ENCODE measurements around the gene WNT7B. TPM values are rescaled to one million over a fixed set of nuclear protein-coding genes. Genes with fewer than 3 reads are reported as not detected.

The WNT7B gene
- total and polyA plus RNA-seq, 10 of the 15 experiments (the other 5 are each of a cell fraction or from before 2014, with no cell fraction given) = 0.12 TPM; not detected in 9

- SMC1A ChIA-PET (ENCODE audit: uncharacterized antibody, unreplicated experiment) = interaction anchor here (1.2 kb wide), 1 partner anchor 110 kb away, joined by 4 read pairs; no protein-coding TSS in a partner anchor
- H3K4me2 ChIP-seq (ENCODE audit: control insufficient read depth, insufficient read depth) = no peak overlapping the region
Measured at GRCh38 chr22:46007848-46008261, 30.9 kb upstream of the WNT7B start.

More at GRCh38 chr22:46007848-46008261, 30.9 kb upstream of the WNT7B start:
- CTCF ChIA-PET = interaction anchor here (1.2 to 4.8 kb wide), 5 partner anchors 10 to 108 kb away, joined by 3 to 109 read pairs (median 5); no protein-coding TSS in a partner anchor
- Histone ChIP-seq H3K36me3 (ENCODE audit: control insufficient read depth in 2 of 2, insufficient read depth in 2 of 2, low read length in 1 of 2) (no peaks in the 10 kb centered on the region), H3K9me3 (replicated peaks; ENCODE audit: control insufficient read depth, insufficient read depth, low read length) (no peaks in the 10 kb centered on the region; the same call in 1 of the 3 replicates), H3K79me2 (ENCODE audit: control insufficient read depth, insufficient read depth, low read length) (no peaks in the 10 kb centered on the region), H3K27ac (ENCODE audit: control insufficient read depth, insufficient read depth) (no peak overlapping the region), H2AFZ (ENCODE audit: control insufficient read depth, low read depth, low read length) (no peak overlapping the region), H4K20me1 (ENCODE audit: control insufficient read depth, insufficient read depth) (no peaks in the 10 kb centered on the region), H3K9ac (ENCODE audit: control insufficient read depth, insufficient read depth, low read length) (no peak overlapping the region), H3K27me3 (replicated peaks in 1 of 2; ENCODE audit: control insufficient read depth in 2 of 2, insufficient read depth in 2 of 2, low read length in 1 of 2) (no peaks in the 10 kb centered on the region), H3K4me3 (no peak overlapping the region), H3K4me1 (ENCODE audit: control insufficient read depth, insufficient read depth, low read length) (no peaks in the 10 kb centered on the region)
- 50% methylated on average over 25 of the region's 25 CpGs for WGBS (ENCODE audit: insufficient coverage, insufficient replicate concordance, low lambda C conversion rate, missing lambda C conversion rate)
- FAIRE-seq (no peak), ATAC-seq (no peak), DNase-seq (ENCODE audit: low read depth, low spot score) (no peak)
- intact Hi-C loops (cut with micrococcal nuclease; ENCODE audit: unreplicated experiment) = no loop called here
- BruUV-seq (replicated peaks) = no TSS peak
- POLR2A ChIA-PET = no interaction called here
- RAD21 ChIA-PET (ENCODE audit: unreplicated experiment) = interaction anchor here (3.1 to 4.3 kb wide), 2 partner anchors 11 to 108 kb away, joined by 33 to 88 read pairs; no protein-coding TSS in a partner anchor
- TF ChIP-seq ZBTB11 (CRISPR knock-in tag; IDR thresholded peaks at IDR 0.05) (no peak), CREB1 (IDR thresholded peaks at IDR 0.05; ENCODE audit: low read depth) (no peak), SMC3 (IDR thresholded peaks at IDR 0.05; ENCODE audit: borderline replicate concordance, low read length) (no peak), CEBPZ (IDR thresholded peaks at IDR 0.05; ENCODE audit: low read depth, low read length) (no peak)
- in situ Hi-C loops (cut with MboI) = no loop called here
